T-helper 2 cell (primary cell): ENCODE data around the gene RHOT2.

Experiments
- DNase-seq, 5 experiments: peaks; one replicate each; pipeline versions ENCODE4 v3.0.0 to v3.0.0-alpha.2; 2012 to 2022

The RHOT2 gene

GRCh38 chr16:671353-672131 is 3.6 kb downstream of the RHOT2 start:
- no peak for DNase-seq

- no peak for DNase-seq
Measured at GRCh38 chr16:672371-672770, 4.4 kb downstream of the RHOT2 start.

GRCh38 chr16:672851-673250 is 4.9 kb downstream of the RHOT2 start:
- DNase-seq = no peak

GRCh38 chr16:673399-673991 is 5.6 kb downstream of the RHOT2 start:
- no peak for DNase-seq

GRCh38 chr16:674214-674881 is 6.4 kb downstream of the RHOT2 start:
- no peak for DNase-seq

- DNase-seq = peak in 1 of 5 experiments; percentile 26
Measured at GRCh38 chr16:674968-675883, 7.3 kb downstream of the RHOT2 start, which contains the start of gene RHBDL1. RHBDL1 (plus strand) TSS chr16:675671; CDS start chr16:675791, 120 bp downstream.

GRCh38 chr16:675884-676564 is 8.1 kb downstream of the RHOT2 start:
- DNase-seq = no peak

- no peak for DNase-seq
Measured at GRCh38 chr16:676565-676902, 8.6 kb downstream of the RHOT2 start.

GRCh38 chr16:676913-677312 is 9.0 kb downstream of the RHOT2 start:
- peak in 2 of 5 experiments; percentile 27 to 39 for DNase-seq

GRCh38 chr16:677316-678190 is 9.6 kb downstream of the RHOT2 start:
- DNase-seq = no peak

- no peak for DNase-seq
Measured at GRCh38 chr16:678209-678857, 10.4 kb downstream of the RHOT2 start.

- peak in 3 of 5 experiments; percentile 45 to 63 (median 49) for DNase-seq
Measured at GRCh38 chr16:678858-679813, 11.2 kb downstream of the RHOT2 start.

- DNase-seq = peak; percentile 80 to 84 (median 81)
Measured at GRCh38 chr16:679814-680624, 12.1 kb downstream of the RHOT2 start, which contains the start of gene STUB1. STUB1 (plus strand) TSS chr16:680410; CDS start chr16:680526, 116 bp downstream.

- no peak for DNase-seq
Measured at GRCh38 chr16:680625-680945, 12.7 kb downstream of the RHOT2 start.

- DNase-seq = peak in 1 of 5 experiments; percentile 26
Measured at GRCh38 chr16:680967-681745, 13.2 kb downstream of the RHOT2 start.

- DNase-seq = no peak
Measured at GRCh38 chr16:681746-682427, 14.0 kb downstream of the RHOT2 start.
